Measurements from ENCODE around the gene KCNN3.

The KCNN3 gene

DNA sequence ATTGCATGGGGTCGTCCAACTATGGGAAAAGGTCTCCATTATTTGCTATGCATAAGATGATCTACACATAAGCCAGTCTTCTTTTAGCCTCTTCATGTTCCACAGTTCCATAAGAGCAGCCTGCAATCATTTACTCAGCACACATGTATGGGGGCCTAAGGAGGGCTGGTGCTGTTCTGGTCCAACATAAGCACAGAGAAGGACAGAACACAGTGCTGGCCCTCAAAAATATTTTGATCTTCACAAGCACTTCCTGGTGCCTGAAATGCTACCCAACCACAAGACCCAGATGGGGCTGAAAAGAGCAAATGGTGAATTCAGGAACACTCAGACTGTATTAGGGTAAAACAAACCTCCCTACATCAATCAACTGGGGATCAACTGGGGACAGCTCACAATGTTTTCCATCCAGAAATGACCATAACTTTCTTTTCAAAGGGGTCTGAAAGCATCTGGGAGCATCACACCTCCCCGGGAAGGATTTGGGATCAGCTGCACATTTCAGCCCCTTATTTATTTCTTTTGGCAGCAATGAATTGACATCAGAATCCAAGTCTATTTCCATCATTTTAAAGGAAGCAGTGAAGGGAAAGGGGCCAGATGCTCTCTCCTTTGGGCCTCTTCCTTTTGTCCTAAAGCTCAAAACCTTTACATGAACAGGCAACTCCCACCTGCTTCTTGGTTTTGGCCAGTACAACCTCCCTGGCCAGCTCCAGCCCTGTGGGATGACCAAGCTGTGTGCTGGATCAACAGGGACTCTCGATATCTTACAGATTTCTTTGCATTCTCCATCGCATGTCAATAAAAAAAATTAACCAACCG lies 45.7 kb downstream of the KCNN3 start:
- H3K27ac ChIP-seq (replicated peaks): no peak overlapping the region
- TF ChIP-seq POLR2AphosphoS5 (IDR thresholded peaks at IDR 0.05; ENCODE audit: low read depth): no peak
- TF ChIP-seq CTCF (IDR thresholded peaks at IDR 0.05; ENCODE audit: insufficient read depth, low read length): no peak
- TF ChIP-seq GABPA (IDR thresholded peaks at IDR 0.05; ENCODE audit: low read depth): no peak
- TF ChIP-seq SPI1 (IDR thresholded peaks at IDR 0.05; ENCODE audit: borderline replicate concordance, low read depth): no peak
- no peak for TF ChIP-seq REST (IDR thresholded peaks at IDR 0.05; ENCODE audit: insufficient replicate concordance, low read depth)
- no peak overlapping the region for H3K4me3 ChIP-seq (replicated peaks; ENCODE audit: insufficient read depth, low read length)
- DNase-seq (ENCODE audit: low read depth in 1 of 2, low spot score in 1 of 2): no peak
- H3K27me3 ChIP-seq (ENCODE audit: insufficient read depth, poor library complexity, severe bottlenecking): no peaks in the 10 kb centered on the region

DNA sequence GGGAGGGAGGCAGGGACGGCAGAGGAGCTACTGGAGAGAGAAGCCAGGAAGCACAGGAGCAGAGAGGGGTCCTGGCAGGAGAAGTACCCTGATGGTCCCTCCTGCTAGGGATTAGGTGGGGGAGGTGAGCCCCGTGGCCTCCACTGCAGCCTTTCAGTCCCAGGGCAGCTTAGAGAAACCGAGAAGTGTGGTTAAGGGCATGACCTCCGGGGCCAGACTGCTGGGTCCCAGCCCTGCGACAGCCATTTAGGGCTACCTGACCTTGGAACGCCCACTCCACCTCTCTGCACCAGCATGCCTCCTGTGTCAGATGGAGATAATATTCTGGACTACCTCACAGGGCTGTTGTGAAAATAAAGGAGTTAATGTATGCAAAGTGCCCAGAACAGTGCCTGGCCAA lies 47.4 kb downstream of the KCNN3 start:
- H3K4me3 ChIP-seq (replicated peaks; ENCODE audit: insufficient read depth, low read length): no peak overlapping the region
- TF ChIP-seq CTCF (IDR thresholded peaks at IDR 0.05; ENCODE audit: insufficient read depth, low read length): no peak
- no peak for TF ChIP-seq GABPA (IDR thresholded peaks at IDR 0.05; ENCODE audit: low read depth)
- TF ChIP-seq POLR2AphosphoS5 (IDR thresholded peaks at IDR 0.05; ENCODE audit: low read depth): no peak
- no peak for TF ChIP-seq REST (IDR thresholded peaks at IDR 0.05; ENCODE audit: insufficient replicate concordance, low read depth)
- no peak for TF ChIP-seq SPI1 (IDR thresholded peaks at IDR 0.05; ENCODE audit: borderline replicate concordance, low read depth)
- no peak for DNase-seq (ENCODE audit: low read depth in 1 of 2, low spot score in 1 of 2)
- H3K27ac ChIP-seq (replicated peaks): no peak overlapping the region
- H3K27me3 ChIP-seq (ENCODE audit: insufficient read depth, poor library complexity, severe bottlenecking): no peaks in the 10 kb centered on the region

GRCh38 chr1:154822233-154822632 lies 47.8 kb downstream of the KCNN3 start:
- Histone ChIP-seq H3K4me3 (replicated peaks; ENCODE audit: insufficient read depth, low read length) (no peak overlapping the region), H3K27ac (replicated peaks) (no peak overlapping the region), H3K27me3 (ENCODE audit: insufficient read depth, poor library complexity, severe bottlenecking) (no peaks in the 10 kb centered on the region)
- TF ChIP-seq REST (IDR thresholded peaks at IDR 0.05; ENCODE audit: insufficient replicate concordance, low read depth) (no peak), GABPA (IDR thresholded peaks at IDR 0.05; ENCODE audit: low read depth) (no peak), CTCF (IDR thresholded peaks at IDR 0.05; ENCODE audit: insufficient read depth, low read length) (no peak), SPI1 (IDR thresholded peaks at IDR 0.05; ENCODE audit: borderline replicate concordance, low read depth) (no peak), POLR2AphosphoS5 (IDR thresholded peaks at IDR 0.05; ENCODE audit: low read depth) (no peak)
- no peak for DNase-seq (ENCODE audit: low read depth in 1 of 2, low spot score in 1 of 2)
